HepG2 (cell line): ENCODE results near the gene SCYL1. TPM values are rescaled to one million over a fixed set of nuclear protein-coding genes. Genes with fewer than 3 reads are reported as not detected.
A peak's percentile ranks its signal among the peaks of the same experiment; 100 is the strongest.

Source experiments
- AHR ChIP-seq: IDR thresholded peaks from 2 replicates; pipeline ENCODE4 v1.6.1; 2018; ENCODE audit warnings: missing genetic modification reagents, missing compliant biosample characterization
- ARID2 ChIP-seq: sonication (generic); formaldehyde crosslinking; IDR thresholded peaks from 2 replicates; pipeline ENCODE4 v1.8.1; 2022; ENCODE audit warnings: mild to moderate bottlenecking, missing genetic modification reagents, borderline replicate concordance
- BCL6 ChIP-seq: IDR thresholded peaks from 2 replicates; pipeline ENCODE4 v1.6.1; 2016; ENCODE audit warnings: missing genetic modification reagents, missing compliant biosample characterization
- CBFB ChIP-seq: sonication (generic); formaldehyde crosslinking; IDR thresholded peaks from 2 replicates; pipeline ENCODE4 v1.4.0; 2020; ENCODE audit warnings: missing genetic modification reagents
- DMAP1 ChIP-seq: IDR thresholded peaks from 2 replicates; pipeline ENCODE4 v1.6.1; 2016
- FOSL1 ChIP-seq: sonication (generic); formaldehyde crosslinking; IDR thresholded peaks from 2 replicates; pipeline ENCODE4 v1.9.0; 2021; ENCODE audit warnings: missing genetic modification reagents, borderline replicate concordance
- HIVEP1 ChIP-seq: sonication (generic); formaldehyde crosslinking; IDR thresholded peaks from 2 replicates; pipeline ENCODE4 v1.4.0; 2020; ENCODE audit warnings: mild to moderate bottlenecking, missing genetic modification reagents
- HMG20B ChIP-seq: conservative IDR thresholded peaks from 2 replicates; pipeline ENCODE4 v1.6.1; 2016; ENCODE audit warnings: missing genetic modification reagents, missing compliant biosample characterization
- KDM5B ChIP-seq: sonication (generic); formaldehyde crosslinking; IDR thresholded peaks from 2 replicates; pipeline ENCODE4 v1.4.0; 2020; ENCODE audit warnings: missing genetic modification reagents, mild to moderate bottlenecking, borderline replicate concordance
- MTA1 ChIP-seq: sonication (generic); formaldehyde crosslinking; IDR thresholded peaks from 2 replicates; pipeline ENCODE4 v1.4.0; 2020; ENCODE audit warnings: missing genetic modification reagents, mild to moderate bottlenecking, borderline replicate concordance
- NAIF1 ChIP-seq: sonication (generic); formaldehyde crosslinking; IDR thresholded peaks from 2 replicates; pipeline ENCODE4 v1.5.0; 2020; ENCODE audit warnings: mild to moderate bottlenecking, missing genetic modification reagents, borderline replicate concordance
- NCOA5 ChIP-seq: sonication (generic); formaldehyde crosslinking; IDR thresholded peaks from 2 replicates; pipeline ENCODE4 v1.4.0; 2020; ENCODE audit warnings: missing genetic modification reagents
- POLR2AphosphoS5 ChIP-seq: IDR thresholded peaks from 2 replicates; pipeline ENCODE4 v1.6.1; 2012; ENCODE audit warnings: low read depth, low read length
- RBFOX2 ChIP-seq: fragments of 200-400 bp; formaldehyde crosslinking; IDR thresholded peaks from 2 replicates; pipeline ENCODE4 v1.6.1; 2017; ENCODE audit warnings: low read depth, mild to moderate bottlenecking, low read length
- REPIN1 ChIP-seq: sonication (generic); formaldehyde crosslinking; IDR thresholded peaks from 2 replicates; pipeline ENCODE4 v1.8.0; 2022; ENCODE audit warnings: missing genetic modification reagents, low read depth, mild to moderate bottlenecking, borderline replicate concordance
- SNAPC2 ChIP-seq: sonication (generic); formaldehyde crosslinking; IDR thresholded peaks from 2 replicates; pipeline ENCODE4 v1.8.1; 2022; ENCODE audit warnings: mild to moderate bottlenecking, missing genetic modification reagents
- TBP ChIP-seq: sonication (generic); formaldehyde crosslinking; IDR thresholded peaks from 2 replicates; pipeline ENCODE4 v1.5.0; 2020; ENCODE audit warnings: missing genetic modification reagents
- TFAP4 ChIP-seq: sonication (generic); IDR thresholded peaks from 2 replicates; pipeline ENCODE4 v1.6.1; 2016; ENCODE audit warnings: low read depth, borderline replicate concordance
- ZBTB7B ChIP-seq: sonication (generic); formaldehyde crosslinking; IDR thresholded peaks from 2 replicates; pipeline ENCODE4 v1.4.0; 2020; ENCODE audit warnings: missing genetic modification reagents
- ZNF432 ChIP-seq: sonication (generic); formaldehyde crosslinking; IDR thresholded peaks from 2 replicates; pipeline ENCODE4 v1.5.0; 2020; ENCODE audit warnings: missing genetic modification reagents, mild to moderate bottlenecking, borderline replicate concordance
- ZNF441 ChIP-seq: sonication (generic); formaldehyde crosslinking; IDR thresholded peaks from 2 replicates; pipeline ENCODE4 v1.7.0; 2021; ENCODE audit warnings: missing genetic modification reagents, borderline replicate concordance
- ZNF574 ChIP-seq: sonication (generic); formaldehyde crosslinking; IDR thresholded peaks from 2 replicates; pipeline ENCODE4 v1.4.0; 2020; ENCODE audit warnings: missing genetic modification reagents
- ZNF660 ChIP-seq: sonication (generic); formaldehyde crosslinking; IDR thresholded peaks from 2 replicates; pipeline ENCODE4 v1.5.1; 2020; ENCODE audit warnings: mild to moderate bottlenecking, low read depth, missing genetic modification reagents, borderline replicate concordance
- ZNF740 ChIP-seq: sonication (generic); formaldehyde crosslinking; IDR thresholded peaks from 2 replicates; pipeline ENCODE4 v1.4.0; 2020; ENCODE audit warnings: missing genetic modification reagents
- ZNF770 ChIP-seq: sonication (generic); formaldehyde crosslinking; IDR thresholded peaks from 2 replicates; pipeline ENCODE4 v1.5.0; 2020; ENCODE audit warnings: mild to moderate bottlenecking, missing genetic modification reagents
- polyA plus RNA-seq, 8 experiments: library from polyadenylated mRNA; depleted of rRNA in 3 of 8; stranded (reverse) in 7 of 8; unstranded in 1 of 8; fragments of >200 nt; fragmentation: Illumina TruSeq in 4 of 8; extraction: Trizol in 4 of 8; gene quantifications; 2 replicates each; pipeline versions ENCODE4 v1.2.1 to v1.2.3, GENCODE V29; 2011 to 2016; ENCODE audit warnings: low read depth in 4 of 8, missing spikeins in 1 of 8, mixed read lengths in 1 of 8; ENCODE audit not compliant: insufficient read depth in 1 of 8
- total RNA-seq, 5 experiments: library from RNA; depleted of rRNA; stranded (reverse); fragments of >200 nt; fragmentation: Illumina TruSeq; extraction: Trizol; gene quantifications; 2 replicates each; pipeline ENCODE4 v1.2.3, GENCODE V29; 2016; ENCODE audit warnings: low read depth in 1 of 5

SCYL1 gene
- total and polyA plus RNA-seq, 2 of the 13 experiments (the other 11 are each of a cell fraction or from before 2014, with no cell fraction given): 65.9 to 103 TPM

- peak; percentile 50; the same call in 1 of the 2 replicates for TF ChIP-seq POLR2AphosphoS5
- TF ChIP-seq ARID2 (CRISPR knock-in tag): peak; percentile 53; the same call in 1 of the 2 replicates
- TF ChIP-seq ZNF432 (CRISPR knock-in tag): no peak
- TF ChIP-seq ZNF660 (CRISPR knock-in tag): no peak
- TF ChIP-seq NAIF1 (CRISPR knock-in tag): no peak
- peak; percentile 35; the same call in 1 of the 2 replicates for TF ChIP-seq CBFB (CRISPR knock-in tag)
- TF ChIP-seq ZNF740: peak; percentile 93
- peak; percentile 15; the same call in 1 of the 2 replicates for TF ChIP-seq BCL6 (CRISPR knock-in tag)
- TF ChIP-seq ZNF574 (CRISPR knock-in tag): 0 out of 2 replicates have a peak, but pooled peaks have one; percentile 29
- 0 out of 2 replicates have a peak, but pooled peaks have one; percentile 30 for TF ChIP-seq DMAP1 (CRISPR knock-in tag)
- TF ChIP-seq TBP (CRISPR knock-in tag): no peak
- peak; percentile 72; the same call in 1 of the 2 replicates for TF ChIP-seq REPIN1
- TF ChIP-seq ZNF441 (CRISPR knock-in tag): no peak
- TF ChIP-seq KDM5B (CRISPR knock-in tag): peak; percentile 44; the same call in 1 of the 2 replicates
- TF ChIP-seq RBFOX2: peak; percentile 68
- peak; percentile 95 for TF ChIP-seq ZBTB7B
- TF ChIP-seq FOSL1: peak; percentile 19; the same call in 1 of the 2 replicates
- 0 out of 2 replicates have a peak, but pooled peaks have one; percentile 27 for TF ChIP-seq AHR (CRISPR knock-in tag)
- 0 out of 2 replicates have a peak, but pooled peaks have one; percentile 6 for TF ChIP-seq HIVEP1 (CRISPR knock-in tag)
- no peak for TF ChIP-seq HMG20B (CRISPR knock-in tag)
- no peak for TF ChIP-seq NCOA5 (CRISPR knock-in tag)
- TF ChIP-seq SNAPC2 (CRISPR knock-in tag): 0 out of 2 replicates have a peak, but pooled peaks have one; percentile 35
- peak; percentile 98 for TF ChIP-seq ZNF770 (CRISPR knock-in tag)
- peak; percentile 38 for TF ChIP-seq MTA1 (CRISPR knock-in tag)
- no peak for TF ChIP-seq TFAP4
Observed at GRCh38 chr11:65489035-65489705, 35.7 kb upstream of the SCYL1 start (continued).
